SK-N-SH treated with all-trans-retinoic acid at 6 μM for 48 hours (cell line): ENCODE measurements around the gene SCRN1.

Experiments used
- ESRRG ChIP-seq: fragments of 250-450 bp; sonication (Bioruptor Pico); IDR thresholded peaks from 2 replicates; pipeline ENCODE4 v1.6.1; 2021; ENCODE audit warnings: mild to moderate bottlenecking
- ISL1 ChIP-seq: fragments of 250-450 bp; sonication (Bioruptor Pico); IDR thresholded peaks from 2 replicates; pipeline ENCODE4 v2.1.2; 2022; ENCODE audit warnings: mild to moderate bottlenecking, moderate library complexity
- PATZ1 ChIP-seq: fragments of 250-450 bp; sonication (Bioruptor Pico); IDR thresholded peaks from 2 replicates; pipeline ENCODE4 v1.8.0; 2020; ENCODE audit warnings: mild to moderate bottlenecking, moderate library complexity, borderline replicate concordance
- RARB ChIP-seq: fragments of 250-450 bp; sonication (Bioruptor Pico); IDR thresholded peaks from 2 replicates; pipeline ENCODE4 v1.8.0; 2021; ENCODE audit warnings: mild to moderate bottlenecking, moderate library complexity
- TSHZ2 ChIP-seq: fragments of 250-450 bp; sonication (Bioruptor Pico); IDR thresholded peaks from 2 replicates; pipeline ENCODE4 v1.5.0; 2020; ENCODE audit warnings: mild to moderate bottlenecking, moderate library complexity
- ZC3H10 ChIP-seq: fragments of 250-450 bp; sonication (Bioruptor Pico); IDR thresholded peaks from 2 replicates; pipeline ENCODE4 v1.5.1; 2021; ENCODE audit warnings: mild to moderate bottlenecking, moderate library complexity
- ZFP3 ChIP-seq: fragments of 250-450 bp; sonication (Bioruptor Pico); IDR thresholded peaks from 2 replicates; pipeline ENCODE4 v1.5.0; 2020; ENCODE audit warnings: mild to moderate bottlenecking, moderate library complexity
- ZNF565 ChIP-seq: fragments of 450-650 bp; formaldehyde crosslinking; conservative IDR thresholded peaks from 2 replicates; pipeline ENCODE4 v1.5.0; 2020; ENCODE audit warnings: low read depth, mild to moderate bottlenecking, moderate library complexity
- ZNF70 ChIP-seq: fragments of 450-650 bp; formaldehyde crosslinking; IDR thresholded peaks from 2 replicates; pipeline ENCODE4 v1.5.0; 2020; ENCODE audit warnings: mild to moderate bottlenecking, moderate library complexity
- TF ChIP-seq, protein P1 (sequence below): fragments of 250-450 bp; sonication (Bioruptor Pico); IDR thresholded peaks from 2 replicates; pipeline ENCODE4 v1.5.1; 2021; ENCODE audit warnings: mild to moderate bottlenecking, moderate library complexity

DNA sequence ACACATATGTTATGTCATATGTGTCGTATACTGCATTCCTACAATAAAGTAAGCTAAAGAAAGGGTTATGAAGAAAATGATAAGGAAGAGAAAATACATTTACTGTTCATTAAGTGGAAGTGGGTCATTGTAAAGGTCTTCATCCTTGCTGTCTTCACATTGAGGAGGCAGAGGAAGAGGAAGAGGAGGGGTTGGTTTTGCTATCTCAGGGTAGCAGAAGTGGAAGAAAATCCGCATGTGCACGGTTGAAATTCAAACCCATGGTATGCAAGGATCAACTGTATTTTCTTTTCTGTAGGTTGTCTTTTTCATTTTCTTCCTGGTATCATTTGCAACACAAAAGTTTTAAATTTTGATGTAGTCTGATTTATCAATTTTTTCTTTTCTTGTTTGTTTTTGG is 44.9 kb upstream of the SCRN1 start:
- TF ChIP-seq ZC3H10 (no peak), PATZ1 (CRISPR knock-in tag) (no peak), ESRRG (CRISPR knock-in tag) (no peak), ZFP3 (CRISPR knock-in tag) (no peak), TSHZ2 (CRISPR knock-in tag) (no peak), ZNF565 (no peak), ISL1 (CRISPR knock-in tag) (no peak), ZNF70 (CRISPR knock-in tag) (no peak), RARB (CRISPR knock-in tag) (no peak)
- TF ChIP-seq, protein P1, sequence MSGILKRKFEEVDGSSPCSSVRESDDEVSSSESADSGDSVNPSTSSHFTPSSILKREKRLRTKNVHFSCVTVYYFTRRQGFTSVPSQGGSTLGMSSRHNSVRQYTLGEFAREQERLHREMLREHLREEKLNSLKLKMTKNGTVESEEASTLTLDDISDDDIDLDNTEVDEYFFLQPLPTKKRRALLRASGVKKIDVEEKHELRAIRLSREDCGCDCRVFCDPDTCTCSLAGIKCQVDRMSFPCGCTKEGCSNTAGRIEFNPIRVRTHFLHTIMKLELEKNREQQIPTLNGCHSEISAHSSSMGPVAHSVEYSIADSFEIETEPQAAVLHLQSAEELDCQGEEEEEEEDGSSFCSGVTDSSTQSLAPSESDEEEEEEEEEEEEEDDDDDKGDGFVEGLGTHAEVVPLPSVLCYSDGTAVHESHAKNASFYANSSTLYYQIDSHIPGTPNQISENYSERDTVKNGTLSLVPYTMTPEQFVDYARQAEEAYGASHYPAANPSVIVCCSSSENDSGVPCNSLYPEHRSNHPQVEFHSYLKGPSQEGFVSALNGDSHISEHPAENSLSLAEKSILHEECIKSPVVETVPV (CRISPR knock-in tag), result no peak
